Caki2 (cell line): ENCODE data around the gene IPO13. TPM values are rescaled to one million over a fixed set of nuclear protein-coding genes. Genes with fewer than 3 reads are reported as not detected.

ENCODE experiments used
- DNase-seq: peaks from one replicate; pipeline ENCODE4 v3.0.0-alpha.2; 2015; ENCODE audit warnings: low read depth
- in situ Hi-C: cut with HindIII; loops from 2 replicates; pipeline ENCODE4 v1.10.0; 2016; ENCODE audit warnings: low sequenced_read_pairs, low pct_unique_long_range_greater_than_20kb, mixed read lengths
- total RNA-seq: library from RNA; depleted of rRNA; stranded (reverse); fragments of >200 nt; shearing (Covaris generic); gene quantifications from 2 replicates; pipeline ENCODE4 v1.2.3, GENCODE V29; 2014; ENCODE audit warnings: low replicate concordance; rRNA removed

Gene IPO13
- 16.9 and 21.3 TPM in 2 replicates for total RNA-seq

DNA sequence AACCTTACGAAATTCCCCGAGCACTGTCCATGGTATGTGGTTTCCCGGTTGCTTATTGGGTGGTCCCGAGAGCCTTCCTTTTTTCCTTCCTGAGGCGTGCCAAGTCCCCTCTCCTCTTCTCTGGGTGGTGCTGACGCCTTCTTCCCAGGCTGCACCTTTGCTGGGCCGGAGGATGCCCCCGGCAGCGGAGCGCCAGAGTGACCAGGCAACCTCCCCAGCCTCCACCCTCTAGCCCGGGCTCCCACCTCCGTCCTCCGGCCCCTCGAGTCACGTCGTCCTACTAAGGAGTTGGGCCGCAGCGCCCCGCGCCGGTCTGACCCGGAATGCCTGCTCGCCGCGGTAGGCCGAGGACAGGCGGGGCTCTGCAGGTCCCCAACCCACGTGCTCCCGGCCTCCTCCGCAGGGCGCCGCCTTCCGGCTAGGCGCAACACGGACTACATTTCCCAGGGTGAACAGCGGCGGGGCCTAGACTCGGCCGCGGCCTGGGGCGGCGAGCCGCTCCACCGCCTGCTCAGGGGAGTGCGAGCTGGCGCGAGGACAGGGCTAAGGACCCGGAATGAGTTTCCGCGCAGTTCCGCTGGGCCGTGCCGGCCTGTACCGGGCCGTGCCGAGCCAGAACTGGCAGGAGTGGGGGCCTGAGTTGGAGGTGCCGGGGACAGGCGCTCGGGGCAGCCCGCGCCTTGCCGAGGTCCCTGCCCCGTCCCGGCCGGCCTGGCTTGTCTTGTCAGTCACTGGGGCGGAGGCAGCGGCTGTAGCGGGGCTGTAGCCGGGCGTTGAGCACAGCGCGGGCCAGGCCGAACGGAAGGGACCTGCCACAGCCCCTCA is at the start of gene IPO13:
IPO13 (plus strand) TSS at position 715 of the 825 bp plus-strand sequence. CDS start 651 bp downstream, outside the sequence.
- peak; percentile 98 for DNase-seq
- in situ Hi-C loops = no loop called here

- in situ Hi-C loops = no loop called here
- DNase-seq = no peak
Measured at GRCh38 chr1:43898981-43899380, 47.8 kb upstream of the IPO13 start.

GRCh38 chr1:43900386-43900785 is 46.4 kb upstream of the IPO13 start:
- in situ Hi-C loops = no loop called here
- no peak for DNase-seq

DNA sequence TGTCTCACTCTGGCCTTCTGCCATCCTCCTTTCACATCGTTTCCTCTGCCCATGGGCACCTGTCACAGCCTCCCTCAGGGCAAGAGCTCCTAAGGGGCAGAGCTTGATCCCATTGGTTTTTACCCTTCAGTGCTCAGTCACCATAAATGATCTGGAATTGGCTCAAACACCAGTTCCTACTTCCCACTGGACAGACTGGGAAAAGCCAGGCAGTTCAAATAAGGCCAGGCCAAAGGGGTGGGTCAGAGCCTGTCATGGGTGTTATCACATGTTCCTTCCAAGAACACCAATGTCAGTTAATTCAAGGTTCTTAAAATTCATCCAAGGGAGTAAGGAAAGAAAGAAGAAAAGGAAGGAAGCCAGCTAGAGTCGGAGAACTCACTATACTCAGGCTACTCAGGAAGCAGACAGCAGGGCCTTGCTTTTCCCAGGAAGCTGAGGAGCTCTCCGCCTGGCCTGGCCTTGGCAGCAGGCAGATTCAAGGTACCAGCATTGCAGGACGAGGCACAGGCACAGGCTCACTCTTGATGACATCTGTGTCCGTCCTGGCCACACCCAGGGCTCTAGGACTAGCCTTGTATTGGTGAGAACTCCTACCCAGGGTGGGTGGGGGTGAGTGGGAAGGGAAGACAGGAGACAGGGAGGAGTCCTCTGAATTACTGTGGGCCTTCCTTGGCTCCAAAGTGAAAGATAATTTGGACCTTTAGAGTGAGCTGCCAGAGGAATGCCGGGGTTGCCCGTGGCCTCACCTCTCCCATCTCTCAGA is 45.4 kb upstream of the IPO13 start:
- in situ Hi-C loops = no loop called here
- no peak for DNase-seq

DNA sequence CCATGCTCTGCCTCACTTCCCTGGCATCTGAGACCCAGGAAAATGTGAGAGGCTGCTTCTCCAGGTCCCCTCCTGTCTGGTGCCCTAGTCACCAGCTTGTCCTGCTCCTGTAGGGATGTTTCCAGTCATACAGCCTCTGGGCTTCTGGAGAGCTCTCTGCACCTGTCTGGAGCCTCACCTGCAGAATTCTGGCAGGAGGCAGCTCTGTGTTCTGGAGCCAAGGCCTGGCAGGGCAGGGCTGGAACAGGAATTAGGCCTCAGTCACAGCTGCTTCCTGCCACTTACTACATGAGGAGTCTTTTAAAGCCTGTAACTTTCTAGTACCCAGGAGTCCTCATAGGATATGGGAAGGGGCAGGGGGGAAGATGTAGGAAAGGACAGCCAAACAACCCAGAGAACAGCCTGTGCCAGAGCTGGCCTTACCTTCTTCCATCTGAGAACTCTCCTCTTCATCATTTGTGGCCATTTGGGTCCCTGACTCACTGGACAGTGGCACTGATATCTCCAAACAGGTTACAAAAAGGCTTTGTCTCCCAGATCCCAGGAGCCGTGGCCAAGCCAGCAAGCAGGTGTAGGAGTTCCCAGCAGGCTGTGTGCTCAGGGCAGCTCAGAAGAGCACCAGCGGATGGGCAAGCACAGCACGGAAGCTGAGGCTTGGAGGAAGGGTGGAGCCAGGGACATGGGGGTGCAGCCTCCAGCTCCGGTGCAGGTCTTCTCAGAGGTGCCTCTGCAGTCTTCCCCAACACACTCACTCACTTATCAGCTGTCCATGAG is 44.5 kb upstream of the IPO13 start:
- DNase-seq = no peak
- in situ Hi-C loops = no loop called here

DNA sequence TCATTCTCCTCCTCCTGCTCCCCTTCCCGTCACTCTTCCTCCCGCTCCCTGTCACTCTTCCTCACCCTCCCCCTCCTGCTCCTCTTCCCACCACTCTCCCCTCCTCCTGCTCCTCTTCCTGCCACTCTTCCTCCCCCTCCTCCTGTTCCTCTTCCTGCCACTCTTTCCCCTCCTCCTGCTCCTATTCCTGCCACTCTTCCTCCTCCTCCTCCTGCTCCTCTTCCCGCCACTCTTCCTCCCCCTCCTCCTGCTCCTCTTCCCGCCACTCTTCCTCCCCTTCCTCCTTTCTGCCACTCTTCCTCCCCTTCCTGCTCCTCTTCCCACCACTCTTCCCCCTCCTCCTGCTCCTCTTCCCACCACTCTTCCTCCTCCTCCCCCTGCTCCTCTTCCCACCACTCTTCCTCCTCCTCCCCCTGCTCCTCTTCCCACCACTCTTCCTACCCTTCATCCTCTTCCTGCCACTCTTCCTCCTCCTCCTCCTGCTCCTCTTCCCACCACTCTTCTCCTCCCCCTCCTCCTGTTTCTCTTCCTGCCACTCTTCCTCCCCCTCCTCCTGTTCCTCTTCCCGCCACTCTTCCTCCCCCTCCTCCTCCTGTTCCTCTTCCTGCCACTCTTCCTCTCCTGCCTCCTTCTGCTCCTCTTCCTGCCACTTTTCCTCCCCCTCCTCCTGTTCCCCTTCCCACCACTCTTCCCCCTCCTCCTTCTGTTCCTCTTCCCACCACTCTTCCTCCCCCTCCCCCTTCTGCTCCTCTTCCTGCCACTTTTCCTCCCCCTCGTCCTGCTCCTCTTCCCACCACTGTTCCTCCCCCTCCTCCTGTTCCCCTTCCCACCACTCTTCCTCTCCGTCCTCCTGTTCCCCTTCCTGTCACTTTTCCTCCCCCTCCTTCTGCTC is 41.8 kb upstream of the IPO13 start:
- in situ Hi-C loops = no loop called here
- no peak for DNase-seq

DNA sequence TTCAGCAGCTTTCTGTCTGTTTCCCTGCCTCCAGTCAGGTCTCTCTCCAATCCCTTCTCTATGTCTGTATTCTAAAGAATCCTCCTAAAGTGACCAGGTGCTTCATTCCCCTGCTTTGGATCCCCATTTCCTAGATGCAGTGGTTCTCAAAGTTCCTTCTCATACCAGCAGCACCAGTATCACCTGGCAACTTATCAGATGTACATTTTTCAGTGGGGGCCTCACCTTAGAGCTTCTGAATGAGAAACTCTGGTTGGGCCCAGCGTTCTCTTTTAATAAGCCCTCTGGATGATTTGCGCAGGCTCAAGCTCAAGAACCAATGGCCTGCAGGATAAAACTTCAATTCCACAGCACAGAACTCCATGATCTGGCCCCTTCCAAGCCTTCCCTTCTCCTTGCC is 38.5 kb upstream of the IPO13 start:
- no peak for DNase-seq
- in situ Hi-C loops = no loop called here

DNA sequence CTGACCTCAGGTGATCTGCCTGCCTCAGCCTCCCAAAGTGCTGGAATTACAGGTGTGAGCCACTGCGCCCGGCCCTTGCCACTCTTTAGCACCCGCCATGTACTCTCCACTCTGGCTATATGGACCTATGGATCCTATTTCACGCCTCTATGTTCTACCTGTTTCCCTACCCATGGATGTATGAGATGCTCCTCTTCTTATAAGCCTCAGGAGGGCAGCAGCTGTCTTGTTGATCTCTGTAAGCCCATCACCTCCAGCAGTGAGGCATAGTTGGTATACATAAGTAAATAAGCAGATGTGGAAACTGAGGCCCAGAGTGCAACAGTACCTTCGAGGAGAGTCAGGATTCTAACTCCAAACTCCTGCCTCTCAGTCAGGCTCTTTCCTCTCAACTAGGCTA is 37.9 kb upstream of the IPO13 start:
- in situ Hi-C loops = no loop called here
- DNase-seq = no peak

GRCh38 chr1:43910343-43910742 is 36.4 kb upstream of the IPO13 start:
- in situ Hi-C loops = no loop called here

DNA sequence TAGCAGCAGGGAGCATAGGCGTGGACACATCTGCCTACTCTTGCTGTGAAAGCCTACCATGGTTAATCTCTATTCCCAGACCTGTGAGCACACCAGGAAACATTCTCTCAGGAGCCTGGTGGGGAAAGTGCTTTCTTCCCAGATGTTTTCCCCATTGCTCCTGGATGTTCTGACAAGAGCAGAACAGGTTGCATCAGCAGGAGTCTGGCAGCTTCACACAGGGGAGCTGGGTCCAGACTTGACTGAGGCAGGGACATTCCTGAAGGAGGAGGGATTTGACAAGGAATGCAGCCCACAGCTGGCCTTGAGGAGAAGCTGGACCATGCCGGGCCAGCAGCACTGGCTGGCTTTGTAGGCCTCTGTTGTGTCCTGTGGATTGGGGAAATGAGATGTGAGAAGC is 34.1 kb upstream of the IPO13 start:
- in situ Hi-C loops = no loop called here
- no peak for DNase-seq

More at GRCh38 chr1:43910343-43910742, 36.4 kb upstream of the IPO13 start:
- DNase-seq = no peak

DNA sequence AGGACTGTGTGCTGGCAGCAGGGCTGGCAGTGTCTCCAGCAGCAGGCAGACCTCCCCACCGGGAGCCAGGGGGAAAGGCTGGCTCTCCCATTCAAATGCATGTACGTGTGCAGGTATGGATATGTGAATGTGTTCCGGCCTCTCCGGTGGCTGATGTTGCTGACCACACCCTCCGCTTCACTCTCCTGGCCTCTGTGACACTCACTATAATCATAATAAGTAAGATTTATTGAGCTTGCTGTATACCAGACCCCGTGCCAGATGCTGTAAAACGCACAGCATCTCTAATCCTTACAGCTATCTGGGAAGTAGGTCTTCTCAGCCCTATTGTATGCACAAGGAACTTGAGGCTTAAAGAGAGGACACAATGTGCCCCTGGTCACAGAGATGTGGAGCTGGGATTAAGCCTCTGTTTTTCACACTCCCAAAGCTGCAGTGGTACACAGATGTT is 33.7 kb upstream of the IPO13 start:
- DNase-seq = no peak
- in situ Hi-C loops = no loop called here

DNA sequence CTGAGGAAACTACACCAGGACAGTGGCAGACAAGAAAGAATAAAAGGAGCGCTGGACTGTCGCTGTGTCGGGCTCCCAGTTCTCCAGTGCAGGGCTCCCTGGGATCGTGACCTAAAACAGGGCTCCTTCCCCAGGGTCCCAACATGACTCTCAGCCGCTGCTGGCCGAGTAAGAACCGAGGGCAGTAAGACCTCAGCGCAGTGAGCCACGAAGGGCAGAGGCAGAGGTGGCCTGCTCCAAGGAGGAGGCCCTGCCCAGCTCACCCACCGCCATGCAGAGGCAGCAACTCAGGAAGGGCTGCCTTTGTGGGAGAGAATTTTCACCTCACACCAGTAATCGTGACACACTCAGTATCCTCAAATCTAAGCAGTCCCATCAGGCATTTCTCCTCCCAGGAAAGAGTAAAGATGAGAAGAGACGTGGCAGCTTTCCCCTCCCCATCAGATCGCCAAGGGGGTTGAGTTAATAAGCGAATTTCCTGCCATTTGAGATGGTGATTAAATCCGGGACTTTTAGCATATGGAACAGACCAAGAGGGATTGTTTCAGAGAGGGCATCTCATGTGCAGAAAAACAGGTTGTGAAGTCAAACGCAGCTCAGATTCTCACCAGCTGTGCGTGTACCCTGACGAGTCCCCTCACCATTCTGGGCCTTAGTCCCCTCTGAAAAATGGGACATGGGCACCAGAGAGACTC is 32.9 kb upstream of the IPO13 start:
- no peak for DNase-seq
- in situ Hi-C loops = no loop called here

DNA sequence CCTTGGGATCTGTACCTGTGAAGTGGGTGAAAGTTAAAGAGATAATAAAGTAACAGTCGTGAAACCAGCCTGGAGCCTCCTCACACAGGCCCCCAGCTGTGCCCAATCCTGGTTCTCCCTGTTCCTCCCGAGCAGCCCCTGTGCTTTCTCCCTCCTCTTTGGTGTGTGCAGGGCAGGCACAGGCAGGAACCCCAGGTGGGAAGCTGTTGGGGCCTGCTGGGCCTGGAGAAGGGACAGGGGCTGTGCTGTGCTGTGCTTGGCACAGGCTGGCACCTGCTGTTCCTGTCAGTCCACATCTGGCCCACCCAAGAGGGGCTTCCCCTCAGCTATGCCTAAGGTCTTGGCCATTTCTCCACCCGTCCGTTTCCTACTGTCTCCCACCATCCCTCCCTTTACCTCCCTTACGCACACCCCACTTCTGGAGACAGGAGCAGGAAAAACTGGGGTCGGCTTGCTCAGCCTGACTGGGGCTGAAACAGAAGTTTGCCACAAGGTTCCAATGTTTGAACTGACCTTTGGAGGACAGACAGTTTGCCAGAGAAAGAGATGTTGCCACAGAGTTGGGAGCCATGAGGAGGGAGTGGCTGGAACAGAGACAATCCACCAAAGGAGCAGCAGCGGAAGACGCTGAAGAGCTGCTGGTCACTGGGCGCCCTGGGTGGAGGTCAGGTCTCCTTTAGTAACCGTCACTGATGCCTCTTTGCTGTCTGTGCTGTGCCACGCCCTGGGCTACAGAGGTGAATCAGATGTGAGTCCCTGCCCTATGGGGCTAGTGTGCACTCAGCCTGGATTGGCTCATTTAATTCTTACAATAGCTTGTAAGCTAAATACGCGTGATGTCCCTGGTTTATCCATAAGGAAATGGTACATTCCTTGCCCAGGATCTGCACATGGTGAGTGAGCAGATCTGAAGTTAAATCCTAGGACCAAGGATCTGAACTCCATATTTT is 31.9 kb upstream of the IPO13 start:
- in situ Hi-C loops = no loop called here
- DNase-seq = no peak

DNA sequence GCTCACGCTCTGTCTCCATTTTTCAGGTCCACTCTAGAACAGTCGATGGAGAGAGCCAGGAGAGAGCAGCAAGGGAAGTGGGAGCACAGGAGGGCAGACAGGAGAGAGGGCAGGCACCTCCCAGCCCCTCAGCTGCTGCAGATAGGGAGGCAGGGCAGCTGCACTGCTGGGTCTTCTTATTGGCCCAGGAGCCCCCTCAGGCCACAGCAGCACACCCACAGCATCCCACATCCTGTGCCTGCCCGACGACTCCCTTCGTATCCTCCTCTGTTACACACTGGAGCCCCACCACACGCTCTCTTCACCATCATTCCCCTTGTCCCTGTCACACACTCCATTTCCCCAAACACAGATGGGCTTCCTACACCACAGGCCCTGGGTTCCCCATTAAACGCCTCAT is 26.8 kb upstream of the IPO13 start:
- in situ Hi-C loops = no loop called here
- DNase-seq = no peak

DNA sequence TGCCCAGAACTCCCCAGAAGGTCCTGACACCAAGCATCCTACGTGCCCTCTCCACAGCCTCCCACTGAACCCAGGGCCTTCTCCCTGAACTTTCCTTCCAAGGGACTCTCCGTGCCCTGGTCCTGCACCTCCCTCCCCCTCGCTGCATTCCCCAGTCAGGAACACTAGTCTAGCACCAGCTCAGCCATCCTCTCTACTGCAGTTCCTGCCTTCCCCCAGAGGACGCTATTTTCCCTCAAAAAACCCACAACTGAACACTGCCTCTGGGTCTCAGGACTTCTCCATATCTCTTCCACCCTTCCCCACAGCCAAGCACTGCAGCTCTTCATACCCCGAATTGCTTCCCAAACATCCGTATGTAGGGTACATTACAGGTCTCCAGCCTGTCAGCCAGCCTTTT is 25.7 kb upstream of the IPO13 start:
- in situ Hi-C loops = no loop called here
- DNase-seq = no peak

DNA sequence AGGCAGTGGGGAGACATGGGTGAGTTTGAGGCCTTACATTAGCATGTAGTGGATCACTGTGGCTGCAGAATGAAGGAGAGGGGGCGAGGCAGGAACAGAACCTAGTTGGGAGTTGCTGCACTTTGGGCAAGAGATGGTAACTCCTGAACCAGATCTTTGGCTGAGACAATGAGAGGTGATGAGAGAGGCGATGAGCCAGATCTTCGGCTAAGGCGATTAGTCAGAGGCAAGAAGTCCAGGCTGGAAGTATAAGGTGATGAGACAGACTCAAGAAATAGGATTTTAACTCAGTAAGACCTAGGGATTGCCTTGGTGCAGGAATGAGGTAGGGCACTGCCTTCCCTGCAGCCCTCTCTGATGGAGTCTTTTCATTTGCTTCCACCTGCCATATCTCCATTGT is 22.2 kb upstream of the IPO13 start:
- DNase-seq = no peak
- in situ Hi-C loops = no loop called here
